ENCODE measurements around the gene CSGALNACT2.
A peak's percentile ranks its signal among the peaks of the same experiment; 100 is the strongest.

Gene CSGALNACT2

DNA sequence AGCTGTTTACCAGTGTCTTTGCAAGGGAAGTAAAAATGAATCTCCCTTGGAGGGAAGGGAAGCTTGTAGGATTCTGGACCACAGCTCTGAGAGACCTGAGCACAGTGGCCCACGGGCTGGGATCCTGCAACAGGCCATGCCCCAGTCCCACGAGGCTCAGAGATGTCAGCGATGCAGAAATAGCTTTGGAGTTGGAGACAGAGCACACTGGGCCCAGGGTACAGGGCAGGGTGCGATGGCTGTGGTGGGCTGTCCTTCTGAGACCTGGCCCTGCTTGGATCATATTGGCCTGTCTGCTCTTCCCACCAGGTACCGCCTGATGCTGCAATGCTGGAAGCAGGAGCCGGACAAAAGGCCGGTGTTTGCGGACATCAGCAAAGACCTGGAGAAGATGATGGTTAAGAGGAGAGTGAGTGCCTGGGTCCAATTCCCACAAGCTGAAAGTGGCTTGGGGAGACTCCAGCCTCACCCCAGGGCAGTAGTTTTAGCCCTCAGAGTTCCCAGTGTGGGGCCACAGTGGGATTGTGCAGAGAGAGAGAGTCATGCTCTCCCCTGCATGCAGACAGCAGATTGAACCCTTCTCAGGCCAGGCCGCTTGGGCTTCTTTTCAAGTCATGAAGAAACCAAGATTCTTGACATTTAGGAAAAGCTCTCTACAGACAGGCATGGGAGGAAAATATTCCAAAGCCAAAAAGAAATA lies 13.5 kb upstream of the CSGALNACT2 start:
- Histone ChIP-seq H3K27me3 (ENCODE audit: control insufficient read depth in 2 of 2, insufficient read depth in 2 of 2, low read length in 2 of 2) (no peaks in the 10 kb centered on the region), H3K4me3 (ENCODE audit: low read length in 2 of 2) (no peak overlapping the region), H3K36me3 (ENCODE audit: control insufficient read depth in 2 of 2, insufficient read depth in 2 of 2, low read length in 2 of 2) (no peaks in the 10 kb centered on the region), H3K4me1 (ENCODE audit: control insufficient read depth in 2 of 2, insufficient read depth in 2 of 2, low read length in 2 of 2) (peaks cover 0 to 6% of the 10 kb centered on the region in 2 donors), H3K9me3 (ENCODE audit: control insufficient read depth in 2 of 2, low read length in 2 of 2) (no peaks in the 10 kb centered on the region), H3K9ac (ENCODE audit: low read depth in 1 of 2, low read length in 2 of 2) (no peak overlapping the region), H3K27ac (ENCODE audit: low read depth in 2 of 2, low read length in 2 of 2) (no peak overlapping the region)

DNA sequence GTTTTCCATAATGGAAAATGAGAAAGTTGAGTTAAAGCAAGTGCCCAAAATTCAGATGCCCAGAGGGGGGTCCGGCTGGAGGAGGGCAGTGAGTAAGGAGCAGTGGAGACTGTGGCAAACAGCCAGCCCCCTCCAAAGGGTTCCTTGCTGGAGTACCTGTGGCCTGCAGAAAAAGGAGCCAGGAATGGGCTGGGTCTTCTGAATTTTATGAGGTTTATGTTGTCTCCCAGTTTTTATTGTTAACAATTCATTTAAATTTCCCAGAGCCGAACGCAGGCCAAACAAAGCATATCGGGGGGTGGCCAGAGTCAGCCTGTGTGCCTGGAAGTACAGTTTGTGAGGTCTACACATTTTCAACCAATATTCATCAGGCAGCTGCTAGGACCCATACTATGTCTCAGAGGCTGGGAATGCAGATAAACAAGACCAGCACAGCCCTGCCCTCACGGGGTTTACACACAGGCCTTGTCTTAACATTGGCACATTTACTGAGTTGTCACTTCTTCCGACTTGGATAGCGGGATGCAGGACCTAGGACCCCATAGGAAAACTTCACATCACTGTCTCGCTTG lies 12.9 kb upstream of the CSGALNACT2 start:
- Histone ChIP-seq H3K36me3 (ENCODE audit: control insufficient read depth in 2 of 2, insufficient read depth in 2 of 2, low read length in 2 of 2) (no peaks in the 10 kb centered on the region), H3K27ac (ENCODE audit: low read depth in 2 of 2, low read length in 2 of 2) (no peak overlapping the region), H3K9me3 (ENCODE audit: control insufficient read depth in 2 of 2, low read length in 2 of 2) (no peaks in the 10 kb centered on the region), H3K4me1 (ENCODE audit: control insufficient read depth in 2 of 2, insufficient read depth in 2 of 2, low read length in 2 of 2) (peaks cover 0 to 6% of the 10 kb centered on the region in 2 donors), H3K27me3 (ENCODE audit: control insufficient read depth in 2 of 2, insufficient read depth in 2 of 2, low read length in 2 of 2) (no peaks in the 10 kb centered on the region), H3K4me3 (ENCODE audit: low read length in 2 of 2) (no peak overlapping the region), H3K9ac (ENCODE audit: low read depth in 1 of 2, low read length in 2 of 2) (no peak overlapping the region)

DNA sequence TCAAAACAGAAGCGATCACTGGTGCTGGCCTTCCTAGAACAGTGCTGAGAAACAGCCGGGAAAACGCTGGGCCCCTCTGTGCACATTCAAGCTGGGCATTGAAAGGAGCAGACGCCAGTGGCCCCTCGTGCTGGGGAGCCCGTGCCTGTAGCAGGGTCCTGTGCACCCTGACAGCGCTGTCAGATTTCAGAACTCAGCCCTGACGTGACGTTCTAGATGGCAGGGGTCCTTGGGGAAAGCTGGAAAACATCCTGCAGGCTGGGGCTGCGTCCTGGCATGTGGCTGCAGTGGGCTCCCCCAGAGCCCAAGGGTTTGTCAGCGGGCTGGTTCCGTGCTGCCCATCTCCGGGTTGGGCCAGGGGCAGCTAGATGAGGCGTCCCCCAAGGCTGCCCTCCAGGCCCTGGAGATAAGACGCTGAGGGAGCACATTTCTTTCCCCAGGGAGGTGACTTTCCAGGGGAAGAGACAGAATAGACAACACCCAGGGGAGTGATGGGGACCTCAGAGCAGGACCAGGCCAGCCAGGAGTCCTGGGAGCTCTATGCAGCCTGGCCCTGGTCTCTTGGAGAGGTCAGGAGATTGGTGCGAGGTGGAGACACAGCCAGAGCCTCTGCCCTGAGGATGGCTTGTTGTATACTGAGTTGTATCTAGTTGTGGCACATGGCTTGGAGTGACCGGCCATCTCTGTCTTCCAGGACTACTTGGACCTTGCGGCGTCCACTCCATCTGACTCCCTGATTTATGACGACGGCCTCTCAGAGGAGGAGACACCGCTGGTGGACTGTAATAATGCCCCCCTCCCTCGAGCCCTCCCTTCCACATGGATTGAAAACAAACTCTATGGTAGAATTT lies 12.1 kb upstream of the CSGALNACT2 start:
- Histone ChIP-seq H3K9me3 (ENCODE audit: control insufficient read depth in 2 of 2, low read length in 2 of 2) (no peaks in the 10 kb centered on the region), H3K4me3 (ENCODE audit: low read length in 2 of 2) (no peak overlapping the region), H3K4me1 (ENCODE audit: control insufficient read depth in 2 of 2, insufficient read depth in 2 of 2, low read length in 2 of 2) (peaks cover 0 to 6% of the 10 kb centered on the region in 2 donors), H3K36me3 (ENCODE audit: control insufficient read depth in 2 of 2, insufficient read depth in 2 of 2, low read length in 2 of 2) (no peaks in the 10 kb centered on the region), H3K9ac (ENCODE audit: low read depth in 1 of 2, low read length in 2 of 2) (no peak overlapping the region), H3K27me3 (ENCODE audit: control insufficient read depth in 2 of 2, insufficient read depth in 2 of 2, low read length in 2 of 2) (no peaks in the 10 kb centered on the region), H3K27ac (ENCODE audit: low read depth in 2 of 2, low read length in 2 of 2) (no peak overlapping the region)

DNA sequence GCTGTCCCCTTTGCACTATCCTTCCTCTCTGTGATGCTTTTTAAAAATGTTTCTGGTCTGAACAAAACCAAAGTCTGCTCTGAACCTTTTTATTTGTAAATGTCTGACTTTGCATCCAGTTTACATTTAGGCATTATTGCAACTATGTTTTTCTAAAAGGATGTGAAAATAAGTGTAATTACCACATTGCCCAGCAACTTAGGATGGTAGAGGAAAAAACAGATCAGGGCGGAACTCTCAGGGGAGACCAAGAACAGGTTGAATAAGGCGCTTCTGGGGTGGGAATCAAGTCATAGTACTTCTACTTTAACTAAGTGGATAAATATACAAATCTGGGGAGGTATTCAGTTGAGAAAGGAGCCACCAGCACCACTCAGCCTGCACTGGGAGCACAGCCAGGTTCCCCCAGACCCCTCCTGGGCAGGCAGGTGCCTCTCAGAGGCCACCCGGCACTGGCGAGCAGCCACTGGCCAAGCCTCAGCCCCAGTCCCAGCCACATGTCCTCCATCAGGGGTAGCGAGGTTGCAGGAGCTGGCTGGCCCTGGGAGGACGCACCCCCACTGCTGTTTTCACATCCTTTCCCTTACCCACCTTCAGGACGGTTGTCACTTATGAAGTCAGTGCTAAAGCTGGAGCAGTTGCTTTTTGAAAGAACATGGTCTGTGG lies 11.4 kb upstream of the CSGALNACT2 start:
- H3K36me3 ChIP-seq (ENCODE audit: control insufficient read depth in 2 of 2, insufficient read depth in 2 of 2, low read length in 2 of 2) = no peaks in the 10 kb centered on the region
- no peaks in the 10 kb centered on the region for H3K27me3 ChIP-seq (ENCODE audit: control insufficient read depth in 2 of 2, insufficient read depth in 2 of 2, low read length in 2 of 2)
- H3K27ac ChIP-seq (ENCODE audit: low read depth in 2 of 2, low read length in 2 of 2) = peak overlapping the region in 1 of 2 donors; percentile 59
- H3K4me3 ChIP-seq (ENCODE audit: low read length in 2 of 2) = no peak overlapping the region
- no peak overlapping the region for H3K9ac ChIP-seq (ENCODE audit: low read depth in 1 of 2, low read length in 2 of 2)
- no peaks in the 10 kb centered on the region for H3K9me3 ChIP-seq (ENCODE audit: control insufficient read depth in 2 of 2, low read length in 2 of 2)
- peaks cover 3 to 4% of the 10 kb centered on the region in 2 donors for H3K4me1 ChIP-seq (ENCODE audit: control insufficient read depth in 2 of 2, insufficient read depth in 2 of 2, low read length in 2 of 2)

DNA sequence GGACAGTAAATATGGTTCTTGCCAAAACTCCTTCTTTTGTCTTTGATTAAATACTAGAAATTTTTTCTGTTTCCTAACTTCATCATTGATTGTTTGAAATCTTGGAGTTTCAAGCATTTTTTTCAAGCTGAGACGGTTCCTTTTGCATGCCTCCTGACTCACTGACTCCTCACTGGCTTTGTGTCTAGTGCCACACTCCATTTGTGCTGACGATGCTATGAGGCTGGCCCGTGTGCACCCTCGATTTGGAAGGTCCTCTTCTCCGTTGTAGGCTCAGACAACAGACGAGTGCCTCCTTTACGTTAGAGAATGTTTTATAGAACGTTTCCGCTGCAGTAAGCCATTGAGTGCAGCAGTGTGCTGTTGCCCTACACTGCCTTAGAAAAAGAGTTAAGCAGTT lies 10.8 kb upstream of the CSGALNACT2 start:
- Histone ChIP-seq H3K4me1 (ENCODE audit: control insufficient read depth in 2 of 2, insufficient read depth in 2 of 2, low read length in 2 of 2) (peaks cover 3 to 4% of the 10 kb centered on the region in 2 donors), H3K27ac (ENCODE audit: low read depth in 2 of 2, low read length in 2 of 2) (peak overlapping the region in 1 of 2 donors; percentile 59), H3K9me3 (ENCODE audit: control insufficient read depth in 2 of 2, low read length in 2 of 2) (no peaks in the 10 kb centered on the region), H3K9ac (ENCODE audit: low read depth in 1 of 2, low read length in 2 of 2) (peak overlapping the region in 1 of 2 donors; percentile 4), H3K36me3 (ENCODE audit: control insufficient read depth in 2 of 2, insufficient read depth in 2 of 2, low read length in 2 of 2) (no peaks in the 10 kb centered on the region), H3K27me3 (ENCODE audit: control insufficient read depth in 2 of 2, insufficient read depth in 2 of 2, low read length in 2 of 2) (no peaks in the 10 kb centered on the region), H3K4me3 (ENCODE audit: low read length in 2 of 2) (no peak overlapping the region)

DNA sequence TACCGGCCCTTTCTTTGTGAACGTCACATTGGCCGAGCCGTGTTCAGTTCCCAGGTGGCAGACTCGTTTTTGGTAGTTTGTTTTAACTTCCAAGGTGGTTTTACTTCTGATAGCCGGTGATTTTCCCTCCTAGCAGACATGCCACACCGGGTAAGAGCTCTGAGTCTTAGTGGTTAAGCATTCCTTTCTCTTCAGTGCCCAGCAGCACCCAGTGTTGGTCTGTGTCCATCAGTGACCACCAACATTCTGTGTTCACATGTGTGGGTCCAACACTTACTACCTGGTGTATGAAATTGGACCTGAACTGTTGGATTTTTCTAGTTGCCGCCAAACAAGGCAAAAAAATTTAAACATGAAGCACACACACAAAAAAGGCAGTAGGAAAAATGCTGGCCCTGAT lies 9.9 kb upstream of the CSGALNACT2 start:
- H3K9me3 ChIP-seq (ENCODE audit: control insufficient read depth in 2 of 2, low read length in 2 of 2) = no peaks in the 10 kb centered on the region
- H3K36me3 ChIP-seq (ENCODE audit: control insufficient read depth in 2 of 2, insufficient read depth in 2 of 2, low read length in 2 of 2) = no peaks in the 10 kb centered on the region
- H3K27me3 ChIP-seq (ENCODE audit: control insufficient read depth in 2 of 2, insufficient read depth in 2 of 2, low read length in 2 of 2) = no peaks in the 10 kb centered on the region
- H3K4me1 ChIP-seq (ENCODE audit: control insufficient read depth in 2 of 2, insufficient read depth in 2 of 2, low read length in 2 of 2) = peaks cover 3 to 4% of the 10 kb centered on the region in 2 donors
- no peak overlapping the region for H3K27ac ChIP-seq (ENCODE audit: low read depth in 2 of 2, low read length in 2 of 2)
- H3K9ac ChIP-seq (ENCODE audit: low read depth in 1 of 2, low read length in 2 of 2) = no peak overlapping the region
- no peak overlapping the region for H3K4me3 ChIP-seq (ENCODE audit: low read length in 2 of 2)

DNA sequence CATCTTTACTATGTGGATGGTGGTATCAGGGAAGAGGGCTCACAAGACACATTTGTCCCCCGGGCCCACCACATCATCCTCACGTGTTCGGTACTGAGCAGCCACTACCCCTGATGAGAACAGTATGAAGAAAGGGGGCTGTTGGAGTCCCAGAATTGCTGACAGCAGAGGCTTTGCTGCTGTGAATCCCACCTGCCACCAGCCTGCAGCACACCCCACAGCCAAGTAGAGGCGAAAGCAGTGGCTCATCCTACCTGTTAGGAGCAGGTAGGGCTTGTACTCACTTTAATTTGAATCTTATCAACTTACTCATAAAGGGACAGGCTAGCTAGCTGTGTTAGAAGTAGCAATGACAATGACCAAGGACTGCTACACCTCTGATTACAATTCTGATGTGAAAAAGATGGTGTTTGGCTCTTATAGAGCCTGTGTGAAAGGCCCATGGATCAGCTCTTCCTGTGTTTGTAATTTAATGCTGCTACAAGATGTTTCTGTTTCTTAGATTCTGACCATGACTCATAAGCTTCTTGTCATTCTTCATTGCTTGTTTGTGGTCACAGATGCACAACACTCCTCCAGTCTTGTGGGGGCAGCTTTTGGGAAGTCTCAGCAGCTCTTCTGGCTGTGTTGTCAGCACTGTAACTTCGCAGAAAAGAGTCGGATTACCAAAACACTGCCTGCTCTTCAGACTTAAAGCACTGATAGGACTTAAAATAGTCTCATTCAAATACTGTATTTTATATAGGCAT lies 9.1 kb upstream of the CSGALNACT2 start:
- H3K9me3 ChIP-seq (ENCODE audit: control insufficient read depth in 2 of 2, low read length in 2 of 2) = no peaks in the 10 kb centered on the region
- H3K36me3 ChIP-seq (ENCODE audit: control insufficient read depth in 2 of 2, insufficient read depth in 2 of 2, low read length in 2 of 2) = no peaks in the 10 kb centered on the region
- H3K27ac ChIP-seq (ENCODE audit: low read depth in 2 of 2, low read length in 2 of 2) = peak overlapping the region; percentile 13 to 57
- peaks cover 3 to 4% of the 10 kb centered on the region in 2 donors for H3K4me1 ChIP-seq (ENCODE audit: control insufficient read depth in 2 of 2, insufficient read depth in 2 of 2, low read length in 2 of 2)
- no peak overlapping the region for H3K4me3 ChIP-seq (ENCODE audit: low read length in 2 of 2)
- H3K9ac ChIP-seq (ENCODE audit: low read depth in 1 of 2, low read length in 2 of 2) = no peak overlapping the region
- H3K27me3 ChIP-seq (ENCODE audit: control insufficient read depth in 2 of 2, insufficient read depth in 2 of 2, low read length in 2 of 2) = no peaks in the 10 kb centered on the region

DNA sequence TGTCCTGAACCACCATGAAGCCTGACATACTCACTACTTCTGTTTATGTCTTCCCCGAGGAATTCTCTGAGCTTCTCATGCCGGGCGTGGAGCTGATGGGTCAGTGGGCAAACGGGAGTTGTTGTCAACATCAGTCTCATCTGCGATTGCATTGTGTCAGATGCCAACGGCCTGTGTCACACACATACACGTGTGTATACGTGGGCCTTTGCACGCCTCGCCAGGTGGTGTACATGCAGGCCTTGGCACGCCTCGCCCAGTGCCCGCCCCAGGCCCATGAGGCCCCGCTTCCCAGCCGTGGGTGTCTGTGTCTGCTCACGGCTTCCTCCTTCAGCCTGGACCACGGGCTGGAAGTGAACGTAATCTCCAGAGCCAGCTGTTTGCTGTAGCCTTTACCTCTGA lies 7.5 kb upstream of the CSGALNACT2 start:
- no peak overlapping the region for H3K27ac ChIP-seq (ENCODE audit: low read depth in 2 of 2, low read length in 2 of 2)
- no peaks in the 10 kb centered on the region for H3K36me3 ChIP-seq (ENCODE audit: control insufficient read depth in 2 of 2, insufficient read depth in 2 of 2, low read length in 2 of 2)
- no peaks in the 10 kb centered on the region for H3K27me3 ChIP-seq (ENCODE audit: control insufficient read depth in 2 of 2, insufficient read depth in 2 of 2, low read length in 2 of 2)
- no peaks in the 10 kb centered on the region for H3K9me3 ChIP-seq (ENCODE audit: control insufficient read depth in 2 of 2, low read length in 2 of 2)
- H3K4me3 ChIP-seq (ENCODE audit: low read length in 2 of 2) = no peak overlapping the region
- peaks cover 3 to 4% of the 10 kb centered on the region in 2 donors for H3K4me1 ChIP-seq (ENCODE audit: control insufficient read depth in 2 of 2, insufficient read depth in 2 of 2, low read length in 2 of 2)
- H3K9ac ChIP-seq (ENCODE audit: low read depth in 1 of 2, low read length in 2 of 2) = no peak overlapping the region

DNA sequence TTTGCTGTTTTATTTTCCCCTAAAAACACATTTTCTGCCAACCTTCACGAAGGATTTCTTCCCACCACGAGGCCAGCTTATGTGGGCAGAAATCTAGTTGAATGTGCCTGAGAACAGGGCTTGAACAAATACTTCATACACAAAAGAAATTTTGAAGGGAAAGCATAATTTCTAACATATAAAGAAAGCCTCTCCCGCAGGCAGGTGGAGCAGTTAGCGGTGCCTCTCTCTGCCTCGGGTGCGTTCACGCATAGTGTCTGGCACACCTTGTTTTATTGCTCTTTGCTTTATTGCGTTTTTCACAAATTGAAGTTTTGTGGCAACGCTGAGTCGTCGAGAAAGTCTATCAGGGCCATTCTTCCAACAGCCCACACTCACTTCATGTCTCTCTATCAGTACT lies 7.0 kb upstream of the CSGALNACT2 start:
- H3K9me3 ChIP-seq (ENCODE audit: control insufficient read depth in 2 of 2, low read length in 2 of 2) = no peaks in the 10 kb centered on the region
- H3K27me3 ChIP-seq (ENCODE audit: control insufficient read depth in 2 of 2, insufficient read depth in 2 of 2, low read length in 2 of 2) = no peaks in the 10 kb centered on the region
- H3K4me1 ChIP-seq (ENCODE audit: control insufficient read depth in 2 of 2, insufficient read depth in 2 of 2, low read length in 2 of 2) = peaks cover 3 to 4% of the 10 kb centered on the region in 2 donors
- H3K27ac ChIP-seq (ENCODE audit: low read depth in 2 of 2, low read length in 2 of 2) = no peak overlapping the region
- no peaks in the 10 kb centered on the region for H3K36me3 ChIP-seq (ENCODE audit: control insufficient read depth in 2 of 2, insufficient read depth in 2 of 2, low read length in 2 of 2)
- no peak overlapping the region for H3K4me3 ChIP-seq (ENCODE audit: low read length in 2 of 2)
- H3K9ac ChIP-seq (ENCODE audit: low read depth in 1 of 2, low read length in 2 of 2) = no peak overlapping the region
